Fibroblast of the aortic adventitia (primary cell): ENCODE data around the gene FNDC1. TPM values are rescaled to one million over a fixed set of nuclear protein-coding genes. Genes with fewer than 3 reads are reported as not detected.
A peak's percentile ranks its signal among the peaks of the same experiment; 100 is the strongest.

Experiments
- DNase-seq: peaks from one replicate; pipeline ENCODE4 v3.0.0-alpha.2; 2010; ENCODE audit warnings: low read depth
- H3K4me3 ChIP-seq: 2 replicates; pipeline ENCODE4 v1.5.1; 2011; ENCODE audit warnings: low read depth, mild to moderate bottlenecking, control low read depth, low read length, moderate library complexity
- CTCF ChIP-seq: IDR thresholded peaks from 2 replicates; pipeline ENCODE4 v1.5.1; 2011; ENCODE audit warnings: mild to moderate bottlenecking, low read length, control low read depth, inconsistent platforms; ENCODE audit not compliant: insufficient read depth
- total RNA-seq: library from RNA; depleted of rRNA; stranded (reverse); fragments of >200 nt; gene quantifications from 2 replicates; pipeline ENCODE4 v1.2.3, GENCODE V29; 2012; ENCODE audit warnings: low replicate concordance

Gene FNDC1
- total RNA-seq, 1 donor, result 1.6 TPM

- no peak overlapping the region for H3K4me3 ChIP-seq
- no peak for DNase-seq
- TF ChIP-seq CTCF, result no peak
These were observed 69.8 kb downstream of the FNDC1 start for GRCh38 chr6:159238920-159239558.

GRCh38 chr6:159249128-159249527 lies 79.9 kb downstream of the FNDC1 start:
- no peak overlapping the region for H3K4me3 ChIP-seq
- no peak for TF ChIP-seq CTCF
- peak; percentile 82 for DNase-seq

GRCh38 chr6:159249752-159250151 lies 80.6 kb downstream of the FNDC1 start:
- no peak for DNase-seq
- TF ChIP-seq CTCF, result no peak
- H3K4me3 ChIP-seq, result no peak overlapping the region

GRCh38 chr6:159250633-159251032 lies 81.4 kb downstream of the FNDC1 start:
- no peak for DNase-seq
- no peak for TF ChIP-seq CTCF
- no peak overlapping the region for H3K4me3 ChIP-seq

- peak; percentile 51 for TF ChIP-seq CTCF
- H3K4me3 ChIP-seq, result no peak overlapping the region
- peak; percentile 62 for DNase-seq
These were observed 83.8 kb downstream of the FNDC1 start for GRCh38 chr6:159252955-159253508.

GRCh38 chr6:159254186-159254585 lies 85.0 kb downstream of the FNDC1 start:
- DNase-seq, result no peak
- H3K4me3 ChIP-seq, result no peak overlapping the region
- no peak for TF ChIP-seq CTCF
